ENCODE results near the gene SCARF2.

SCARF2 gene

GRCh38 chr22:20469110-20469868 lies 31.7 kb upstream of the SCARF2 start:
- Histone ChIP-seq H3K4me3 (ENCODE audit: low read depth, low read length) (no peak overlapping the region), H3K36me3 (replicated peaks) (peaks cover 15% of the 10 kb centered on the region), H3K27me3 (replicated peaks) (no peaks in the 10 kb centered on the region), H3K27ac (no peak overlapping the region)
- DNase-seq = no peak
- TF ChIP-seq CTCF (IDR thresholded peaks at IDR 0.05; ENCODE audit: low read depth, low read length, missing control alignments) = no peak
- in situ Hi-C loops (cut with HindIII; ENCODE audit: low pct_ligation_motif_present, low sequenced_read_pairs) = no loop called here

- TF ChIP-seq CTCF (IDR thresholded peaks at IDR 0.05; ENCODE audit: low read depth, low read length, missing control alignments) = no peak
These were observed 29.2 kb upstream of the SCARF2 start for GRCh38 chr22:20466659-20467379.

DNA sequence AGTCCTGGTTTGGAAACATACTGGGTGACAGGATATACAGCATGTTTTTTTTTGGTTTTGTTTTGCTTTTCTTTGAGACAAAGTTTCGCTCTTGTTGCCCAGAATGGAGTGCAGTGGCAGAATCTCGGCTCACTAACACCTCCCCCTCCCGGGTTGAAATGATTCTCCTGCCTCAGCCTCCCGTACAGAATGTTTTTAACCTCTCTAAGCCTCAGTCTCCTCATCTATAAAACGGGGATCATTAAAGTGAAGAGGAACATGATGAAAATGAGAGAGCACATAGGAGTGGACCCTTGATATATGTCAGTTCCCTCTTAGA lies 28.1 kb upstream of the SCARF2 start:
- H3K36me3 ChIP-seq (replicated peaks) = peaks cover 18% of the 10 kb centered on the region
- H3K4me3 ChIP-seq (ENCODE audit: low read depth, low read length) = no peak overlapping the region
- TF ChIP-seq CTCF (IDR thresholded peaks at IDR 0.05; ENCODE audit: low read depth, low read length, missing control alignments) = no peak
- DNase-seq = no peak
- no peak overlapping the region for H3K27ac ChIP-seq
- in situ Hi-C loops (cut with HindIII; ENCODE audit: low pct_ligation_motif_present, low sequenced_read_pairs) = no loop called here
- no peaks in the 10 kb centered on the region for H3K27me3 ChIP-seq (replicated peaks)

More at GRCh38 chr22:20466659-20467379, 29.2 kb upstream of the SCARF2 start:
- H3K36me3 ChIP-seq (replicated peaks) = peaks cover 21% of the 10 kb centered on the region
- no peak overlapping the region for H3K27ac ChIP-seq
- in situ Hi-C loops (cut with HindIII; ENCODE audit: low pct_ligation_motif_present, low sequenced_read_pairs) = no loop called here
- H3K27me3 ChIP-seq (replicated peaks) = no peaks in the 10 kb centered on the region
- no peak for DNase-seq
- H3K4me3 ChIP-seq (ENCODE audit: low read depth, low read length) = no peak overlapping the region

DNA sequence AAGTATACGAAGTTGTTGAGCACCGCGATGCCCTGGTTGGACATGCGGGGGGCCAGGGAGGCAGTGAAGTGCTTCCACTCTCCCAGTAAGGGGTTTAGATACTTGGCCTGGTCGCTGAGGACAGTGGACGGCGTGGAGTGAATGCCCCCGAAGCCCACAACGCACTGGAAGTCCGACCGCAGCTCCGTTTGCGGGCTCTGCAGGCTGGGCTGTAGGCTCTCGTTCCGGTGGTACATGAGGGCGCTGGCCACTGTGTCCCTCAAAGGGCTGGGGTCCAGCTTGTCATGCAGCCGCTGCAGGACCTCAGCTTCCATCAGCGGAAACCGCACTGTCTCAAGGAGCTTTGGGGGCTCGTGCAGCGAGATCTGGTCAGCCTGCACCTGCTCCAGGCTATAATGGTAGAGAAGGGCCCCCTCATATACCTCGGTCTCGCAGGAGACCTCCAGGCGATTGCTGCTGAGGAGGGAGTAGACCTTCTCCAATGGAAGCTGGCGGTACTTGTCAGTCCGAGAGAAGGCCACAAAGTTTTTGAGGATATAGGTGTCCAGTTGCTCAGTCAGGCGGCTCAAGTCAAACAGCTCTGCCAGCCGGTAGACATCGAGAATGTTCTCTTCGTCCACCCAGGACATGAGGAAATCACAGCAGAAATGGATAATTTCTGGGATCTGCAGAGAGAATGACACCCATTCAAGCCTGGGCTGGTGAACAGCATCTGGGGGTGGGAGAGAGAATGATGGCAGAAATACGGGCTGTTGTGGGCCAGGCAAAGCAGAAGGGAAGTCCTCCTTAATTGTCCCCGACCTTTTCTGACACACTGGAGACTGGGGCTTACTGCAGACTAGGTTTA lies 27.5 kb upstream of the SCARF2 start:
- peaks cover 14% of the 10 kb centered on the region for H3K36me3 ChIP-seq (replicated peaks)
- H3K4me3 ChIP-seq (ENCODE audit: low read depth, low read length) = no peak overlapping the region
- no peak for DNase-seq
- H3K27me3 ChIP-seq (replicated peaks) = no peaks in the 10 kb centered on the region
- H3K27ac ChIP-seq = no peak overlapping the region
- no peak for TF ChIP-seq CTCF (IDR thresholded peaks at IDR 0.05; ENCODE audit: low read depth, low read length, missing control alignments)
- in situ Hi-C loops (cut with HindIII; ENCODE audit: low pct_ligation_motif_present, low sequenced_read_pairs) = no loop called here

- Histone ChIP-seq H3K4me3 (ENCODE audit: low read depth, low read length) (no peak overlapping the region), H3K27ac (no peak overlapping the region)
- in situ Hi-C loops (cut with HindIII; ENCODE audit: low pct_ligation_motif_present, low sequenced_read_pairs) = no loop called here
These were observed 26.5 kb upstream of the SCARF2 start for GRCh38 chr22:20464096-20464614.

More at GRCh38 chr22:20464096-20464614, 26.5 kb upstream of the SCARF2 start:
- no peak for DNase-seq
- TF ChIP-seq CTCF (IDR thresholded peaks at IDR 0.05; ENCODE audit: low read depth, low read length, missing control alignments) = no peak
- Histone ChIP-seq H3K27me3 (replicated peaks) (no peaks in the 10 kb centered on the region), H3K36me3 (replicated peaks) (peaks cover 14% of the 10 kb centered on the region)
